ENCODE results near the gene HPN.
"Not testable (repeated sequence)": the region's sequence is repeated elsewhere in the genome, so short reads cannot be mapped to it uniquely, and the experiment has no call there.

HPN gene

GRCh38 chr19:35088131-35088913, 46.8 kb downstream of the HPN start:
- no peak for DNase-seq

GRCh38 chr19:35089554-35089953, 48.0 kb downstream of the HPN start:
- DNase-seq = no peak

GRCh38 chr19:35090160-35090505, 48.6 kb downstream of the HPN start:
- DNase-seq = no peak

- DNase-seq = peak; percentile 39
These were observed 49.1 kb downstream of the HPN start for GRCh38 chr19:35090506-35091214.

- no peak for DNase-seq
These were observed 51.9 kb downstream of the HPN start for GRCh38 chr19:35093430-35093829.

DNA sequence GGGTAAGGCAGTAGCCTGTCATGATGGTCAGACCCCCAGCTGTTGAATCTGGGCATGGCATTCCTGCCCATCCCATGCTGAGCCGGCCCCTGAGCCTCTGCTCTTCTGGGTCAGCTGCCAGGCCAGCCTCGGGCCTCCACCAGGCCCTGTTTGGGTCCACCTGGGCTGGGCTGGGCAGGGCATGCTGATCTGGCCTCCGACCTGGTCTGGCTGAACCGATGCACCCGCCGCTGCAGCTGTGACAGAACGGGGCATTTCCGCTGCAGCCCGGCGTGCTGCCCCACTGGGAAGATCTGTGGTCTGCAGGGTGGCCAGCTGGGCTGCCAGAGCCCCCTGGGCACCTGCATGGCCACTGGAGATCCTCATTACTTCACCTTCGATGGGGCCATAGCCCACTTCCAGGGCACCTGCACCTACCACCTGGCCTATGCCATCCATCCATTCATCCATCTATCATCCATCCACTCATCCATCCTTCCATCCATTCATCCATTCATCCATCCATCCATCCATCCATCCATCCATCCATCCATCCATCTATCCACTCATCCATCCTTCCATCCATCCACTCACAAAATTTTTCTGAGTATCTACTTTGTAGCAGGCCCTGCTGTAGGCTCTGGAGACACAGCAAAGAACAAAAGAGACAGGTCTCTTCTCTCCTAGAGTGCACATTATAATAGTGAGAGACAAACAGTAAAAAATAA, 52.6 kb downstream of the HPN start:
- DNase-seq = no peak

- no peak for DNase-seq
These were observed 53.1 kb downstream of the HPN start for GRCh38 chr19:35094656-35095055.

GRCh38 chr19:35095667-35096368, 54.3 kb downstream of the HPN start:
- no peak for DNase-seq

GRCh38 chr19:35098413-35099049, 57.0 kb downstream of the HPN start:
- no peak for DNase-seq

GRCh38 chr19:35099155-35099896, 57.8 kb downstream of the HPN start:
- no peak for DNase-seq

DNA sequence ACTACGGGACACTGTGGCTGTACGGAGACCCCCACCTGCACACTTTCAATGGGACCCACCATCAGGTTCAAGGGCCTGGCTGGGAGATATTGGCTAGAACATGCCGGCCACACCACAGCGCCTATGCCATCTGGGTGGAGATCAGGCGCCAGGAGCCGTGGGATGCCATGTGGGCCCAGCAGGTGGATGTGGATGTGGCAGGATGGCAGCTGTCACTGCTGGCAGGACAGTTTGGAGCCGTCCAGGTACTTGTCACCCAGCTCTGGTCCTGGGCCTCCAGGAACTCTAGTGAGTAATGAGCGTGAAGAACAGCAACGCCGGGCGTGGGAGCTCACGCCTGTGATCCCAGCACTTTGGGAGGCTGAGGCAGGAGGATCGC, 58.4 kb downstream of the HPN start:
- DNase-seq = no peak

- no peak for DNase-seq
These were observed 59.3 kb downstream of the HPN start for GRCh38 chr19:35100588-35101533.

DNA sequence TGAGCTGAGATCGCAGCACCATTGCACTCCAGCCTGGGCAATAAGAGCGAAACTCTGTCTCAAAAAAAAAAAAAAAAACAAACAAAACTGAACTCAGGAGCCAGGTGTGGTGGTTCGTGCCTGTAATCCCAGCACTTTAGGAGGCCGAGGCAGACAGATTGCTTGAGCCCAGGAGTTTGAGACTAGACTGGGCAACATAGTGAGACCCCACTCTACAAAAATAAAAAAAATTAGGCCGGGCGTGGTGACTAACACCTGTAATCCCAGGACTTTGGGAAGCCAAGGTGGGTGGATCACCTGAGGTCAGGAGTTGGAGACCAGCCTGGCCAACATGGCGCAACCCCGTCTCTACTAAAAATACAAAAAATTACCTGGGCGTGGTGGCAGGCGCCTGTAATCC, 60.4 kb downstream of the HPN start:
- DNase-seq = not testable (repeated sequence)

GRCh38 chr19:35103614-35104013, 62.1 kb downstream of the HPN start:
- not testable (repeated sequence) for DNase-seq

- no peak for DNase-seq
These were observed 62.8 kb downstream of the HPN start for GRCh38 chr19:35104361-35104760.

- DNase-seq = no peak
These were observed 63.5 kb downstream of the HPN start for GRCh38 chr19:35105047-35105410.

DNA sequence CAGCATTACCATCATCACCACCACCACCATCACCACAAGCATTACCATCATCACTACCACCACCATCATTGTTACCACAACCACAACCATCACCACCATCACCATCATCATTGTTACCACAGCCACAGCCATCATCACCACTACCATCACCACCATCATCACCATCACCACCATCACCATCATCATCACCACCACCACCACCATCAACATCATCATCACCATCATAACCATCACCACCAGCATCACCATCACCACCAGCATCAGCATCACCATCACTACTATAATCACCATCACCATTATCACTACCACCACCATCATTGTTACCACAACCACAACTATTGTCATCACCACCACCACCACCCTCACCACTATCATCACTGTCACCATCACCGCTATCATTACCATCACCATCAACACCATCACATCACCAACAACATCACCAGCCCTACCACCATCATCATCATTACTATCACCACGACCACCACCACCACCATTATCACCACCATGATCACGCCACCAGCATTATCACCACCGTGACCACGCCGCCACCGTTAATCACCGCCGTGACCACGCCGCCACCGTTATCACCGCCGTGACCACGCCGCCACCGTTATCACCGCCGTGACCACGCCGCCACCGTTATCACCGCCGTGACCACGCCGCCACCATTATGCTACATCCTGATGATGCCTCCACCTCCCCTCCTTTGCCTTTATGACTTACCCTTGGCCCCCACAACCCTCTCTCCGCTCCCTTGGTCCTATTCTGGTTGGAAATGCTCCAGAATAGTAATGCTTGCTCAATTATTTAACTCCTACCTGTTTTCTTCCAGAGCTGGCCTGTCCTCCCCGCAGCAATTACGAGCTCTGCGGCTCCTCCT, 64.1 kb downstream of the HPN start:
- DNase-seq = no peak

DNA sequence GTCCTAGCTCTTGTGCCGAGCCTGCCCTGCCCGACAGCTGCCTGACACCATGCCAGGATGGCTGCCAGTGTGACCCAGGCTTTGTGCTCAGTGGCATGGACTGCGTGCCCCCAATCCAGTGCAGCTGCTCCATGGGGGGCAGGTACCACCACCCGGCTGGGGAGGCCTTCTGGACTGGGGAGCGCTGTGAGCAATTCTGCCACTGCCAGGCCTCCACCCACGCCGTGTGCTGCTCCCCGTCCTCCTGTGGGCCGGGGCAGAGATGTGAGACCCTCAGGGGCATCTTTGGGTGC, 64.7 kb downstream of the HPN start:
- no peak for DNase-seq

GRCh38 chr19:35106898-35107541, 65.5 kb downstream of the HPN start:
- no peak for DNase-seq

DNA sequence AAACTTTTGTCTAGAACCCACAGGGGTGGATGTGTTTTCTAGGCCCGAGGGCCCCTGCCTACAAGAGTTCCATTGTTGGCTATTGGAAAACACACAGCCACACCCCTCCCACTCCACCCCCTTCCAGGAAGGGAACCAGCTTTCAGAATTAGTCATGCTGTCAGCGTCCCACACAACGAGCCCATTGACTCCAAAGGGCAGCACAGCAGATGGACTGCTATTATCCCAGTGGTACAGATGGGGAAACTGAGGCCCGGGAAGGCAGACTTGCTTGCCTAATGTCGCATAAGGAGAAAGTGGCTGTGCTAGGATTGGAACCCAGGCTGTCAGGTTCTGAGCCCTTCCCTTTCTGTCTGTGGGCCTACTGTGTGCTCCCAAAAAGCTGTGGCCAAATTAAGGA, 66.0 kb downstream of the HPN start:
- DNase-seq = no peak
